ENCODE results near the gene CAMK1D.
"Not testable (repeated sequence)": the region's sequence is repeated elsewhere in the genome, so short reads cannot be mapped to it uniquely, and the experiment has no call there.

- not testable (repeated sequence) for TF ChIP-seq CTCF (IDR thresholded peaks at IDR 0.05; ENCODE audit: poor library complexity); EZH2 (IDR thresholded peaks at IDR 0.05; ENCODE audit: borderline replicate concordance); EZH2phosphoT487 (IDR thresholded peaks at IDR 0.05; ENCODE audit: low read depth, severe bottlenecking, unreplicated experiment)
Measured at GRCh38 chr10:12439767-12440166, 90.4 kb downstream of the CAMK1D start.

Data from hepatocyte (in vitro differentiated cells).